Cardiac fibroblast (primary cell): ENCODE results near the gene EVA1C.
"Not testable (repeated sequence)": the region's sequence is repeated elsewhere in the genome, so short reads cannot be mapped to it uniquely, and the experiment has no call there.

Source experiments
- DNase-seq, 2 donors: peaks; one replicate each; pipeline versions ENCODE4 v3.0.0 to v3.0.0-alpha.2; 2010; ENCODE audit warnings: low read depth in 2 of 2
- H3K4me3 ChIP-seq, 2 donors: replicated peaks in 1 of 2; 1 replicate in 1 of 2; 2 replicates in 1 of 2; pipeline ENCODE4 v1.5.1; 2011; ENCODE audit warnings: low read depth in 2 of 2, low read length in 2 of 2, mild to moderate bottlenecking in 2 of 2, moderate library complexity in 1 of 2
- TF ChIP-seq, protein P1 (sequence below): IDR thresholded peaks from one replicate; pipeline ENCODE4 v1.5.1; 2011; ENCODE audit warnings: low read depth, mild to moderate bottlenecking, low read length, inconsistent platforms

EVA1C gene

DNA sequence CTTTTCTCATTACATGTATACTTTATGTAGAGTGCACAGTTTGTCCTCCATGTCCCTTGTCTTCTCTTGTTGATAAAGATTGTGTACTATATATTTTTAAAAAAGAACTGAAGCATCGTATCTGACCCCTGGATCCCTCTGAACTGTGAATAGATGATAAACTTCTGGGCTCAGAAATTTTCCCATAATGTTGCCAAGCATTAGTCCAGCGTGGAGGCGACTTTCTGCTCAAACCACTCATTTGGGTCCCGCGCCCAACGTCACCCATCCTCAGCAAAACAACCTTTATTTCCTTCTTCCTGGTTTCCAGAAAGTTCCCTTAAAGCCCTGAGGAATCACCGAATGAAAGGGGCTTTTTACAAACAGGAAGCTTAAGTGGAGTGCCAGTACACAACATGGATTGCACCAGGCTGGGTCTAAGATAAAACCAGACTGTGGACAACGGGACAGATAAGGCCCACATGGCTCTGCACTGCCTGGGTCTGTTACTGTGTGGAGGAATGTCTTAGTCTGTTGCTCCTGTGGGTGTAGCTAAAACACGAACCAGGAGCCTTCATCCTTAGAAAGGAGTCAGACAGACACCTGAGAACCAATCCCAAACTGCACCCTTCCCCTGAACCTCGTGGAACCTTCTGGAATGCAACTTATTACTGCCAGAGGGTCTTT lies 15.6 kb downstream of the EVA1C start:
- TF ChIP-seq, protein P1, sequence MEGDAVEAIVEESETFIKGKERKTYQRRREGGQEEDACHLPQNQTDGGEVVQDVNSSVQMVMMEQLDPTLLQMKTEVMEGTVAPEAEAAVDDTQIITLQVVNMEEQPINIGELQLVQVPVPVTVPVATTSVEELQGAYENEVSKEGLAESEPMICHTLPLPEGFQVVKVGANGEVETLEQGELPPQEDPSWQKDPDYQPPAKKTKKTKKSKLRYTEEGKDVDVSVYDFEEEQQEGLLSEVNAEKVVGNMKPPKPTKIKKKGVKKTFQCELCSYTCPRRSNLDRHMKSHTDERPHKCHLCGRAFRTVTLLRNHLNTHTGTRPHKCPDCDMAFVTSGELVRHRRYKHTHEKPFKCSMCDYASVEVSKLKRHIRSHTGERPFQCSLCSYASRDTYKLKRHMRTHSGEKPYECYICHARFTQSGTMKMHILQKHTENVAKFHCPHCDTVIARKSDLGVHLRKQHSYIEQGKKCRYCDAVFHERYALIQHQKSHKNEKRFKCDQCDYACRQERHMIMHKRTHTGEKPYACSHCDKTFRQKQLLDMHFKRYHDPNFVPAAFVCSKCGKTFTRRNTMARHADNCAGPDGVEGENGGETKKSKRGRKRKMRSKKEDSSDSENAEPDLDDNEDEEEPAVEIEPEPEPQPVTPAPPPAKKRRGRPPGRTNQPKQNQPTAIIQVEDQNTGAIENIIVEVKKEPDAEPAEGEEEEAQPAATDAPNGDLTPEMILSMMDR: no peak
- DNase-seq: peak in 1 of 2 donors; percentile 67
- no peak overlapping the region for H3K4me3 ChIP-seq

DNA sequence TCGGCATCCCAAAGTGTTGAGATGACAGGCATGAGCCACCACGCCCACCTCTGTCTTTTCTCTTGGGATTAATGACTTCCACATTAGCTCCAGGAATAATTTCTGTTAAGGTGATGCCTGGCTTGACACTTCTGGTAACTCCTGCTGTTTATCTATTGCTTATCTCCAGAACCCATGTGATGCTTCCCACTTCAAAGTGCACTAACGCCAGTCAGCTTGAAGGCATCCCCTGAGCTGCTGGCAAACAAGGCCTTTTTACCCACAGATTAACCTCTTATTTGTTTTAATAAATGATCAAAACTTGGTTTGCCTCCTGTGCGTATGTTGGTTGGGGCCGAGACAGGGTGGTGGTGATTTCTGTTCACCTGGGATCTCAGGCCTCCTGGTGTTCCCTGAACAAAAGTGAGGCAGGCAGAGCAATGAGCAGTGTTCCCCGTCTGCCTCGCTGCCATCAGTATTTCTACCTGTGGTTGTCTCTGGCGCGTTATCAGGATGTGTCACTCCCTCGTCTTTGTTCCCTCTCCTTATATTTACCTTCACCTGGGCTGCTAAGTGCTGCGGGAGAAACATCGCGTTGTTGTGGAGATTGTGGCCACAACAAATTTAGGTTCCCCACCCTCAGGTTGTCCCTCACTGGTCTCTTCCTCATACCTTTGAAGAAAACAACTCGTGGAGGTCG lies 20.6 kb downstream of the EVA1C start:
- DNase-seq: not testable (repeated sequence)

DNA sequence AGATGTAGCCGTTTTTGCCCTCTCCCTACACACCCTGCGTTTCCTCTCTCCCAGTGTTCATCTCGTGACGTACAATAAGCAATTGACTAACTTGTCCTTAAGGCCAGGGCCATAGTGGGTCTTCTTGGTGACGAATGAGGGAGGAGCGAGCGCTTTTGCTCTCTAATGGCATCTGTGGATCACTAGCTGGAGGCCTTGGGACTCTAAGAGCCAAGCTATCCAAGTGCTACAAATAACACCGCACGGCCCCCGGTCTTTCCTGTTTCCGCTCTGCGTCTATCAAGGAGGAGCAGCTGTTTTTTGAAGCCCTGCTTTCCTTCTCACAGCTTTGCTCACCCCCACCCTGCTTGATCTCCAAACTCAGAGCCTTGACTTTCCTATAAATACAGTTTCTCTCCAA lies 25.2 kb downstream of the EVA1C start:
- no peak for DNase-seq
- H3K4me3 ChIP-seq: no peak overlapping the region
- TF ChIP-seq, protein P1: no peak

More for the DNA sequence above, 20.6 kb downstream of the EVA1C start:
- not testable (repeated sequence) for H3K4me3 ChIP-seq

DNA sequence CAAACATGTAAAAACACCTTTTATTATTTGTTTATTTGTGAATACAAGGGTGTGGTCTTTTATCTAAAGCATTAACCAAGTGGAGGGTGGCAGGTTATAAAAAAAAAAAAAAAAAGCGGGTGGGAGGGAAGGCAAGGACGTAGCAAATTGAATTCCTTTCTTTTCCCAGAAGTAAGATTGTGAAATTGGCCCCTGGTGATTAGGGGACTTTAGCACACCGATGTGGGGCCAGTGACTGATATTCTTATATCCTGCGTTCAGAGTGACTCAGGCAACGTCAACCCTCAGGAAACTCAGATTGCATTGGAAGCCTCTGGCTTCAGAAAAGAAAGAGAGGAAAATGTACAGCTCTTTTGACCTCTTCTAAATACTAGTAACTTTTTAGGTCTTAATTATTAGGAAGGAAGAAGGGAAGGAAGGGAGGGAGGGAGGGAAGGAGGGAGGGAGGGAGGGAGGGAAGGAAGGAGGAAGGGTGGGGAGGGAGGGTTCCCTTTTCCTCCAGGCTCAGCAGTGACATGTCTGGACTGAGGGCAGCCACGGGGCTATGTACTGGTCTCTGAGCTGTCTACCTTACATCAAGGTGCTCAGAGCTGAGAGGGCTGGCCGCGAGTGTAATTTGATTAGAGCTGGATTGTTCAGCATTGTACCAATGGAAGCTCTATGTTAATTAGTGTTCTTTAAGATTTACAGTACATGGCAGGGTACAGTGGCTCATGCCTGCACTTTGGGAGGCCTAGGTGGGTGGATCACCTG lies 30.2 kb downstream of the EVA1C start:
- TF ChIP-seq, protein P1: no peak
- DNase-seq: peak; percentile 70 to 79
- no peak overlapping the region for H3K4me3 ChIP-seq

DNA sequence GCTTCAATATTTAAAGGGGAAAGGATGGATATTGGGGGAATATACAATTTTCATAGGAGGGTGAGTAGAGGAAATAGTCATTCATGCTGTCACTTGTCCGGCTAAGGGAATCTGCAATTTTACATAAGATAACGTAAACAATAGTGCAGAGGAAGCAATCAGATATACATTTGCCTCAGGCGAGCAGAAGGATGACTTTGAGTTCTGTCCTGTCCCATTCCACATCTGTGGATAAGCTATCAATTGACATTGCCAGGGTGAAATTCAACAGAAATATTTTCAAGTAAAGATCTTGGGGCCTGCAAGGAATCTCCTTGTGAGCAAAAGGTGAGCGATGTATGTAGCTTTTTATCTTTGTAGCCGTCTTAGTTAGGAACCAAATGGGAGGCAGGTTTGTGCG lies 32.6 kb downstream of the EVA1C start:
- TF ChIP-seq, protein P1: no peak
- no peak for DNase-seq
- H3K4me3 ChIP-seq: no peak overlapping the region

DNA sequence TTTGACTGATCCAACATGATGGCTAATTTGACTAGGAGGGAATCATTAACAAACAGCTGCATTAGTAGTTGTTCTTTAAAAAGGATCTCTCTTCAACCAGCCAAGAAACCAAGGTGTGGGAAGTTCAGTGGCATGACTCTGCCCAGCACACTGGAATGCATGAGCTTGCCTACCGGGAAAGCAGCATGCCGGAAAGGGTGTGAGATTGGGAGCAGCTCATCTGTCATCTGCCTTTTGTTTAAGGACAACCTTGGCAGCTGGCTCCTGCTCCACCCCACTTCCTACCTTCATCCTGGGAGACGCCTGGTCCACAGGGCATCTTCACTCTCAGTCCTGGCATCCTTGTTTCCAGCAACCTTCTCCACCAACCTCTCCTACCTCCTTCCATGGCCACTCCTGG lies 33.9 kb downstream of the EVA1C start:
- not testable (repeated sequence) for H3K4me3 ChIP-seq, DNase-seq

DNA sequence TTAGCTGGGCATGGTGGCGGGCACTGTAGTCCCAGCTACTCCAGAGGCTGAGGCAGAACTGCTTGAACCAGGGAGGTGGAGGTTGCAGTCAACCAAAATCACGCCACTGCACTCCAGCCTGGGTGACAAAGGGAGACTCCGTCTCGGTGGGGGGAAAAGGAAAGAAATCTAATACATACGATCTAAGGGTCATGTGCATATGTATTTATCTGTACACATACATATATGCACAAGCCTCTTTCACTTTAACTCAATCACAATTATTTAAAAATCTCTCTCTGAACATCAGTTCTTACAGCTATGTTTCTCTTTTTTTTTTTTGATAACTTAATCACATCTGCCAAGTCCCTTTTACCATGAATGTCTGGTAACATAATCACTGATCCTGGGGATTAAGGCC lies 34.7 kb downstream of the EVA1C start:
- no peak for DNase-seq

More for the DNA sequence above, 34.7 kb downstream of the EVA1C start:
- no peak overlapping the region for H3K4me3 ChIP-seq
- TF ChIP-seq, protein P1: no peak
